Body of pancreas (tissue), 4 donors: ENCODE measurements around the gene CAMSAP1. TPM values are rescaled to one million over a fixed set of nuclear protein-coding genes. Genes with fewer than 3 reads are reported as not detected.
"Not testable (repeated sequence)": the region's sequence is repeated elsewhere in the genome, so short reads cannot be mapped to it uniquely, and the experiment has no call there.

Experiments
- ATAC-seq: fragments of 150-250 bp; one replicate; pipeline ENCODE4 v1.9.1; 2016
- DNase-seq, 4 donors: peaks; one replicate each; pipeline ENCODE4 v3.0.0-alpha.2; 2019
- H3K27ac ChIP-seq, 4 donors: fragments of 200-600 bp; sonication (generic); 1 replicate in 3 of 4; 2 replicates in 1 of 4; pipeline versions ENCODE4 v1.5.1 to v1.6.1; 2016 to 2019; ENCODE audit warnings: mild to moderate bottlenecking in 1 of 4, mixed read lengths in 1 of 4, moderate library complexity in 1 of 4
- H3K27me3 ChIP-seq, 2 donors: fragments of 200-600 bp; sonication (generic); one replicate each; pipeline ENCODE4 v1.6.0; 2016; ENCODE audit warnings: mild to moderate bottlenecking in 1 of 2
- H3K36me3 ChIP-seq, 2 donors: fragments of 200-600 bp; sonication (generic); replicated peaks in 1 of 2; 2 replicates each; pipeline ENCODE4 v1.5.1; 2016; ENCODE audit warnings: low read depth in 2 of 2; ENCODE audit not compliant: insufficient read depth in 1 of 2
- H3K4me1 ChIP-seq: fragments of 200-600 bp; sonication (generic); one replicate; pipeline ENCODE4 v1.6.0; 2016
- H3K4me3 ChIP-seq, 2 donors: fragments of 200-600 bp; sonication (generic); 1 replicate in 1 of 2; 2 replicates in 1 of 2; pipeline ENCODE4 v1.5.1; 2016 to 2019
- H3K9me3 ChIP-seq, 3 donors: fragments of 200-600 bp; sonication (generic); 1 replicate in 2 of 3; 2 replicates in 1 of 3; pipeline ENCODE4 v1.5.1; 2016
- CTCF ChIP-seq, 7 experiments: fragments of 450-650 bp in 4 of 7; fragments of 200-600 bp in 3 of 7; sonication (generic) in 3 of 7; IDR thresholded peaks; one replicate each; pipeline ENCODE4 v1.5.1; 2016 to 2019; ENCODE audit warnings: antibody characterized with exemption in 7 of 7
- POLR2A ChIP-seq, 3 donors: fragments of 450-650 bp; IDR thresholded peaks; one replicate each; pipeline ENCODE4 v1.6.1; 2016; ENCODE audit warnings: antibody characterized with exemption in 3 of 3, mild to moderate bottlenecking in 2 of 3
- WGBS, 2 donors: methylation state at CpG; one replicate each; pipeline ENCODE4 v1.1.5; 2017; 5-methylcytosine and 5-hydroxymethylcytosine counted together
- intact Hi-C: fragments of 100-400 bp; cut with DNase I; formaldehyde crosslinking; loops from one replicate; pipeline ENCODE4 v1.15.1; 2023
- total RNA-seq, 2 donors: library from RNA; depleted of rRNA; stranded (reverse); fragments of >200 nt; gene quantifications; one replicate each; pipeline ENCODE4 v1.1.0, GENCODE V29; 2016

CAMSAP1 gene
- total RNA-seq, 2 donors from 2014 or later = 14.8 to 30.3 TPM

DNA sequence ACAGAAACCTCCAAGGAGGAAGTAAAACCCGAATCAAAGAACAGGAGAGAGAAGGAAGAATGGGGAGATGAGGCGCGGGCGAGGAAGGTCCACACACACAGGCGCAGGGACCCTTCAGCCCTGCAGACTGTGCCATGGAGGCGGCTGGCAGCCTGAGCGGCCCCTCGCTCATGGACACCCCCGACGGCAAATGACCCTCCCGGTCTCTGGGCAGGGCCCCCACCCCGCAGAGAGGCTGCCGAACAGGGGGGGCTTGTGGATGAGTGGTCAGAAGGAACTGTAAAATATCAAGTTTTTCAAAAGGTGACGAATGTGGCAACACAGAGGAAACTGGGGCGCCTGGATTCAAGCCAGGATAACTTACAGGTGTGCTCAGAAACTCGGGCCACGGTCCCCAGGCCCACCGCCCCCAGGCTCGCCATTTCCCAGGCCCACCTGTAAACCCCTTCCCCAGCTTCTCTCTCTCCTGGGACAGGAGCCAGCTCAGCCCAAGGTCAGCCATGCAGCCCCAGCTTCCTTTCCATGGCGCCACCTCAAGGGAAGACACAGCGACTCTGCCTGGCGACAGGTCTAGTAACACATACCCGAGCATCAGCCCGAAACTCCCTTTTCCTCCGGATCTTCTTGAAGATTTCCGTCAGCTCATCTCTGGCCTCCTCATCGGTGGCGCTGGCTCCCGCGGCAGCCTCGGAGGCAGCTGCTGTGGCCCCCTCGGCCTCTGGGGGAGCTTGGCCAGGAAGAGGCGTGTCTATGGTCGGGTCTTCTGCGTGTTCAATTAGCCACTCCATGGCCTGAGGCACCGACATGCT, 37.3 kb upstream of the CAMSAP1 start:
- Histone ChIP-seq H3K9me3 (no peaks in the 10 kb centered on the region), H3K4me3 (no peak overlapping the region), H3K27me3 (no peaks in the 10 kb centered on the region), H3K36me3 (peaks cover 0 to 25% of the 10 kb centered on the region in 2 donors), H3K27ac (no peak overlapping the region), H3K4me1 (no peaks in the 10 kb centered on the region)
- TF ChIP-seq CTCF (IDR thresholded peaks at IDR 0.05) (no peak), POLR2A (IDR thresholded peaks at IDR 0.05) (no peak)
- whole genome bisulfite sequencing, 2 donors = 90 to 91% methylated on average over 30 to 36 of the region's 36 CpGs
- intact Hi-C loops = no loop called here
- no peak for DNase-seq
- ATAC-seq = no peak

DNA sequence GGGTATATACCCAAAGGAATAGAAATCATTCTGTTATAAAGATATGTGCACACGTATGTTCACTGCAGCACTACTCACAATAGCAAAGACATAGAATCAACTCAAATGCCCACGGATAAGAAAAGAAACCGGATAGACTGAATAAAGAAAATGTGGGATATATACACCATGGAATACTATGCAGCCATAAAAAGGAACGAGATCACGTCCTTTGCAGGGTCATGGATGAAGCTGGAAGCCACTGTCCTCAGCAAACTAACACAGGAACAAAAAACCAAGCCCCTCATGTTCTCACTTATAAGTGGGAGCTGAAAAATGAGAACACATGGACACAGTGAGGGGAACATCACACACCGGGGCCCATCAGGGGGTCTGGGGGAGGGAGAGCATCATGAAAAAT, 36.3 kb upstream of the CAMSAP1 start:
- H3K4me1 ChIP-seq, H3K9me3 ChIP-seq, H3K27me3 ChIP-seq, H3K27ac ChIP-seq, DNase-seq, H3K4me3 ChIP-seq, ATAC-seq, intact Hi-C loops: not testable (repeated sequence)
- H3K36me3 ChIP-seq = peaks cover 0 to 27% of the 10 kb centered on the region in 2 donors
- WGBS, 2 donors = 96 to 97% methylated on average over 6 of the region's 6 CpGs

- DNase-seq = no peak
Observed at GRCh38 chr9:135941288-135941995, 34.1 kb upstream of the CAMSAP1 start.

DNA sequence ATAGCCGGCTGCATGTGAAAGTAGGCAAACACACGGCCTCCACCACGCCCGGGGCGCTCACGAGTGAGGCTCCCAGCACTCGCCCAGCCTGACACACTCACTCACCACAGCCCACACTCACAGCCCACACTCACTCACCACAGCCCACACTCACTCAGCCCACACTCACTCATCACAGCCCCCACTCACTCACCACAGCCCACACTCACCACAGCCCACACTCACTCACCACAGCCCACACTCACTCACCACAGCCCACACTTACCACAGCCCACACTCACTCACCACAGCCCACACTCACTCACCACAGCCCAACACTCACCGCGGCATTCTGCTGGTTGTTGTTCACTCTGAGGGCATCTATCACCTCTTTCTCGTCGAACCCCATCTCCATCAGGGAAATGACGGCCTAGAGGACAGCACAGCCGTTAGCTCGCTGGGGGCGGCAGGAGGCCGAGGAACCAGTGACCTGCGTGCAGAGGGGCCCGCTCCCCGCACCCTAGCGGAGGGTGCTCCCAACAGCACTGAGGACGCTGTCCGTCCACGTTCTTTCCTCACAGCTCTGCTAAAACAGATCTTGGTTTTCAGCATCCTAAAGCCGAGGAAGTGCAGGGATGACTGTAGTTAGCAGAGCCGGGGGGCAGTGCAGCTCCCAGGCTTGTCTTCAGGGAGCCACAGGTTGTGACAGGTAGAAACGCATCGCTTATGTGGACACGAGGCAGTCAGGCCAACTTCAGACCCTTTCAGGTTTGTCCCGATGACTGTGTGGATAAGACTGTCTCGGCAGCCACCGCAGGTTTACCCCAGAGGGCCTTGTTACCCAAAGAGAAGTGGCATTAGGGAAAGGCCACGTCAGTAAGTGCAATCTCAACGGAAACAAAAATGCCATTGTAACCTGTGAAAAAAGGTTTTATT, 32.3 kb upstream of the CAMSAP1 start:
- WGBS, 2 donors = 89 to 93% methylated on average over 33 of the region's 33 CpGs
- Histone ChIP-seq H3K4me1 (no peaks in the 10 kb centered on the region), H3K4me3 (no peak overlapping the region), H3K27ac (no peak overlapping the region), H3K9me3 (peaks cover 0 to 6% (median 0%) of the 10 kb centered on the region in 3 donors), H3K27me3 (no peaks in the 10 kb centered on the region), H3K36me3 (peaks cover 0 to 19% of the 10 kb centered on the region in 2 donors)
- TF ChIP-seq CTCF (IDR thresholded peaks at IDR 0.05) (no peak), POLR2A (IDR thresholded peaks at IDR 0.05) (no peak)
- intact Hi-C loops = no loop called here
- ATAC-seq (no peak), DNase-seq (no peak)

More at GRCh38 chr9:135941288-135941995, 34.1 kb upstream of the CAMSAP1 start:
- ATAC-seq = peak; percentile 15
- Histone ChIP-seq H3K36me3 (peaks cover 0 to 28% of the 10 kb centered on the region in 2 donors), H3K9me3 (peaks cover 0 to 2% (median 0%) of the 10 kb centered on the region in 3 donors), H3K4me3 (no peak overlapping the region), H3K27me3 (no peaks in the 10 kb centered on the region), H3K27ac (no peak overlapping the region), H3K4me1 (no peaks in the 10 kb centered on the region)
- intact Hi-C loops = no loop called here
- TF ChIP-seq CTCF (IDR thresholded peaks at IDR 0.05) (no peak), POLR2A (IDR thresholded peaks at IDR 0.05) (no peak)
- WGBS, 2 donors = 84 to 85% methylated on average over 6 to 13 of the region's 13 CpGs
